ENCODE measurements around the gene KCNAB1.

Gene KCNAB1

GRCh38 chr3:156473341-156473740 is 353.0 kb downstream of the KCNAB1 start:
- no peak for ATAC-seq
- TF ChIP-seq OSR1 (CRISPR knock-in tag; IDR thresholded peaks at IDR 0.05) (no peak), ZC3H10 (CRISPR knock-in tag; IDR thresholded peaks at IDR 0.05) (no peak), TCF4 (CRISPR knock-in tag; IDR thresholded peaks at IDR 0.05; ENCODE audit: borderline replicate concordance) (no peak), ZNF70 (CRISPR knock-in tag; IDR thresholded peaks at IDR 0.05) (peak; percentile 32; the same call in 1 of the 2 replicates)
- TF ChIP-seq, protein P1, sequence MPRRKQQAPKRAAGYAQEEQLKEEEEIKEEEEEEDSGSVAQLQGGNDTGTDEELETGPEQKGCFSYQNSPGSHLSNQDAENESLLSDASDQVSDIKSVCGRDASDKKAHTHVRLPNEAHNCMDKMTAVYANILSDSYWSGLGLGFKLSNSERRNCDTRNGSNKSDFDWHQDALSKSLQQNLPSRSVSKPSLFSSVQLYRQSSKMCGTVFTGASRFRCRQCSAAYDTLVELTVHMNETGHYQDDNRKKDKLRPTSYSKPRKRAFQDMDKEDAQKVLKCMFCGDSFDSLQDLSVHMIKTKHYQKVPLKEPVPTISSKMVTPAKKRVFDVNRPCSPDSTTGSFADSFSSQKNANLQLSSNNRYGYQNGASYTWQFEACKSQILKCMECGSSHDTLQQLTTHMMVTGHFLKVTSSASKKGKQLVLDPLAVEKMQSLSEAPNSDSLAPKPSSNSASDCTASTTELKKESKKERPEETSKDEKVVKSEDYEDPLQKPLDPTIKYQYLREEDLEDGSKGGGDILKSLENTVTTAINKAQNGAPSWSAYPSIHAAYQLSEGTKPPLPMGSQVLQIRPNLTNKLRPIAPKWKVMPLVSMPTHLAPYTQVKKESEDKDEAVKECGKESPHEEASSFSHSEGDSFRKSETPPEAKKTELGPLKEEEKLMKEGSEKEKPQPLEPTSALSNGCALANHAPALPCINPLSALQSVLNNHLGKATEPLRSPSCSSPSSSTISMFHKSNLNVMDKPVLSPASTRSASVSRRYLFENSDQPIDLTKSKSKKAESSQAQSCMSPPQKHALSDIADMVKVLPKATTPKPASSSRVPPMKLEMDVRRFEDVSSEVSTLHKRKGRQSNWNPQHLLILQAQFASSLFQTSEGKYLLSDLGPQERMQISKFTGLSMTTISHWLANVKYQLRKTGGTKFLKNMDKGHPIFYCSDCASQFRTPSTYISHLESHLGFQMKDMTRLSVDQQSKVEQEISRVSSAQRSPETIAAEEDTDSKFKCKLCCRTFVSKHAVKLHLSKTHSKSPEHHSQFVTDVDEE (CRISPR knock-in tag; IDR thresholded peaks at IDR 0.05), result no peak
- TF ChIP-seq, protein P2, sequence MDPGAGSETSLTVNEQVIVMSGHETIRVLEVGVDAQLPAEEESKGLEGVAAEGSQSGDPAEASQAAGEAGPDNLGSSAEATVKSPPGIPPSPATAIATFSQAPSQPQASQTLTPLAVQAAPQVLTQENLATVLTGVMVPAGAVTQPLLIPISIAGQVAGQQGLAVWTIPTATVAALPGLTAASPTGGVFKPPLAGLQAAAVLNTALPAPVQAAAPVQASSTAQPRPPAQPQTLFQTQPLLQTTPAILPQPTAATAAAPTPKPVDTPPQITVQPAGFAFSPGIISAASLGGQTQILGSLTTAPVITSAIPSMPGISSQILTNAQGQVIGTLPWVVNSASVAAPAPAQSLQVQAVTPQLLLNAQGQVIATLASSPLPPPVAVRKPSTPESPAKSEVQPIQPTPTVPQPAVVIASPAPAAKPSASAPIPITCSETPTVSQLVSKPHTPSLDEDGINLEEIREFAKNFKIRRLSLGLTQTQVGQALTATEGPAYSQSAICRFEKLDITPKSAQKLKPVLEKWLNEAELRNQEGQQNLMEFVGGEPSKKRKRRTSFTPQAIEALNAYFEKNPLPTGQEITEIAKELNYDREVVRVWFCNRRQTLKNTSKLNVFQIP (CRISPR knock-in tag; IDR thresholded peaks at IDR 0.05; ENCODE audit: borderline replicate concordance, low read depth), result no peak

DNA sequence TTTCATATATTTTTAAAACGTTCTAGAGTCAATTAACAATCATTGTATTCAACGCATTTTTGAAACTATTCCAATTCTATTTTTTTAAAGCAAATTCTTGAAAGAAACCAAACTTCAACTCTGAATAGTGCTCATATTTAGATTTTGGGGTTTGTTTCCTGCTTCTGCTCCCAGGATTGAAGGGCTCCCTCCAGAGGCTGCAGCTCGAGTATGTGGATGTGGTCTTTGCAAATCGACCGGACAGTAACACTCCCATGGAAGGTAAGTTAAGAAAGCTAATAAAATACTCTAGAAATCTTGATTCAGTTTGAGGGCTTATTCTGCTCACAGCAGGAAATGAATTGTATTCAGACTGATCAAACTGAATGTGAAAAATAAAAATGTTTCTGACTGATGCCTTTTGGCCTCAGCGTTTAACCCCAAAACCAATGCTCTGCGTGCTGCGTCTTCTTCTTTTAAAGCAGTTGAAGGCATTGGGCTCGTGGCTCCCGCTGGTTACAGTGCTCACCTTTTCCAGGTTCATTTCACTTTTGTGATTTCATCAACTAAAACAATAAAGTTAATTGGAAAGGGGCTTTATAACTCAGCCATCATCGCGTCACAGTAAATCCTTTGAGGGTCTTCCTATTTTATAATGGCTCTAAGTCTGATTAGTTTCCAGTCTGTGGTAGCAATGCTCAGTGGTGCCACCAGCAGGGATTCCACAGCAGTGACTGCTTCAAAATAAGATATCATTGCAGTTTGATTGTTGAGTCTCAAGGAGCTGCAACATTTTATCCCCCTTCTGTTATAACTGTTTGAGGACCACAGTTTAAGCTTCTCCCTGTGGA is 354.4 kb downstream of the KCNAB1 start:
- no peak for TF ChIP-seq ZFP30 (CRISPR knock-in tag; IDR thresholded peaks at IDR 0.05)
- TF ChIP-seq, protein P2 (CRISPR knock-in tag; IDR thresholded peaks at IDR 0.05; ENCODE audit: borderline replicate concordance, low read depth), result no peak
- TF ChIP-seq OSR1 (CRISPR knock-in tag; IDR thresholded peaks at IDR 0.05), result no peak
- TF ChIP-seq PPARA (CRISPR knock-in tag; IDR thresholded peaks at IDR 0.05; ENCODE audit: borderline replicate concordance), result no peak
- peak; percentile 22; the same call in 1 of the 3 replicates for ATAC-seq

DNA sequence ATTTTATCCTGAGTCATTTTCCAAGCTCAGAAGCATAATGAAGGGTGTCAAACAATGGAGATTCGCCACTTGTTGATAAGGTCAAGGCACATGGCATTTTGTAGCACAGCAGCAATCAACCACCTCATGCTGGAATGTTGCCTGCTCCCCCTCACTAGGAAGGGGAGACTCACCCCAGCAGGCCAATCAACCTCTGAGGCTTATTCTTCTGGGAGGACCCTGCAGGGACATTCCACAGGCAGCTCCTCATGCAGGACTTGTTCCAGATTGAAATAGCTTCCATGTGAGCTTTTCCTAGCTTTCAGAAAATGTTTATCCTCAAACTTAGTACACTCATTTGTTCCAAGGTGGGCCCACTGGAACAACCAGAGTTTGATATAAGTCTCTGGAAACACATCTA is 356.9 kb downstream of the KCNAB1 start:
- peak; percentile 54 for ATAC-seq

DNA sequence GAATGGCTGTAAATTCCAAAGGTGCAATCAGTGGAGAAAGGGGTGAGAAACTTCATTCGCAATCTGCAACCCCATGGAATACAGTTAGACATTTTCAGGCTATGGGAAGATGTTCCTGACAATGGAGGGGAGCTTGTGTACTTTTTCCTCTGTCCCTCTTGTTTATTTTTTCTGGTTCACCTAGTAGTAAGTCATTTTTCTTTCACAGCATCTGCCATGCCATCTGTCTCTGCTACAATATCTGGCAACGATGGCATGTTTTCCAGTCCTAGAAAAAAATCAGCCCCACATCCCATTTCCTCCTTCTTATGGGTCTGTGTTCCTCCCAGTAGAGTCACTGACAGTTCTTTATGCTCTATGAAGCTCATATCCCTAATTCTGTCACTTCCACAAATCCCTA is 358.5 kb downstream of the KCNAB1 start:
- no peak for TF ChIP-seq BACH2 (CRISPR knock-in tag; IDR thresholded peaks at IDR 0.05; ENCODE audit: borderline replicate concordance)
- TF ChIP-seq TCF4 (CRISPR knock-in tag; IDR thresholded peaks at IDR 0.05; ENCODE audit: borderline replicate concordance), result no peak
- TF ChIP-seq ZFP3 (CRISPR knock-in tag; IDR thresholded peaks at IDR 0.05), result no peak
- TF ChIP-seq OSR1 (CRISPR knock-in tag; IDR thresholded peaks at IDR 0.05), result no peak
- no peak for TF ChIP-seq ZC3H10 (CRISPR knock-in tag; IDR thresholded peaks at IDR 0.05)
- no peak for TF ChIP-seq ESRRG (CRISPR knock-in tag; IDR thresholded peaks at IDR 0.05)
- no peak for TF ChIP-seq GLIS3 (CRISPR knock-in tag; IDR thresholded peaks at IDR 0.05)
- TF ChIP-seq CSRNP3 (CRISPR knock-in tag; IDR thresholded peaks at IDR 0.05), result no peak
- TF ChIP-seq ZFP30 (CRISPR knock-in tag; IDR thresholded peaks at IDR 0.05), result no peak
- TF ChIP-seq ZNF565 (CRISPR knock-in tag; conservative IDR thresholded peaks at IDR 0.05; ENCODE audit: low read depth), result no peak
- TF ChIP-seq SNAI2 (CRISPR knock-in tag; IDR thresholded peaks at IDR 0.05), result no peak
- no peak for TF ChIP-seq PPARA (CRISPR knock-in tag; IDR thresholded peaks at IDR 0.05; ENCODE audit: borderline replicate concordance)
- no peak for TF ChIP-seq CSDC2 (CRISPR knock-in tag; IDR thresholded peaks at IDR 0.05)
- ATAC-seq, result no peak

More for the DNA sequence above, 356.9 kb downstream of the KCNAB1 start:
- no peak for TF ChIP-seq PPARA (CRISPR knock-in tag; IDR thresholded peaks at IDR 0.05; ENCODE audit: borderline replicate concordance)
- TF ChIP-seq CSDC2 (CRISPR knock-in tag; IDR thresholded peaks at IDR 0.05), result no peak
- no peak for TF ChIP-seq ISL1 (CRISPR knock-in tag; IDR thresholded peaks at IDR 0.05)
- no peak for TF ChIP-seq ARNTL (CRISPR knock-in tag; IDR thresholded peaks at IDR 0.05; ENCODE audit: borderline replicate concordance, low read depth)
- TF ChIP-seq ZNF8 (CRISPR knock-in tag; IDR thresholded peaks at IDR 0.05), result no peak
- TF ChIP-seq TOX (CRISPR knock-in tag; IDR thresholded peaks at IDR 0.05; ENCODE audit: borderline replicate concordance), result no peak
- TF ChIP-seq, protein P3, sequence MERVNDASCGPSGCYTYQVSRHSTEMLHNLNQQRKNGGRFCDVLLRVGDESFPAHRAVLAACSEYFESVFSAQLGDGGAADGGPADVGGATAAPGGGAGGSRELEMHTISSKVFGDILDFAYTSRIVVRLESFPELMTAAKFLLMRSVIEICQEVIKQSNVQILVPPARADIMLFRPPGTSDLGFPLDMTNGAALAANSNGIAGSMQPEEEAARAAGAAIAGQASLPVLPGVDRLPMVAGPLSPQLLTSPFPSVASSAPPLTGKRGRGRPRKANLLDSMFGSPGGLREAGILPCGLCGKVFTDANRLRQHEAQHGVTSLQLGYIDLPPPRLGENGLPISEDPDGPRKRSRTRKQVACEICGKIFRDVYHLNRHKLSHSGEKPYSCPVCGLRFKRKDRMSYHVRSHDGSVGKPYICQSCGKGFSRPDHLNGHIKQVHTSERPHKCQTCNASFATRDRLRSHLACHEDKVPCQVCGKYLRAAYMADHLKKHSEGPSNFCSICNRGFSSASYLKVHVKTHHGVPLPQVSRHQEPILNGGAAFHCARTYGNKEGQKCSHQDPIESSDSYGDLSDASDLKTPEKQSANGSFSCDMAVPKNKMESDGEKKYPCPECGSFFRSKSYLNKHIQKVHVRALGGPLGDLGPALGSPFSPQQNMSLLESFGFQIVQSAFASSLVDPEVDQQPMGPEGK (CRISPR knock-in tag; IDR thresholded peaks at IDR 0.05; ENCODE audit: borderline replicate concordance), result no peak
- TF ChIP-seq GLIS3 (CRISPR knock-in tag; IDR thresholded peaks at IDR 0.05), result no peak
- TF ChIP-seq ESRRG (CRISPR knock-in tag; IDR thresholded peaks at IDR 0.05), result no peak
- no peak for TF ChIP-seq ZFP30 (CRISPR knock-in tag; IDR thresholded peaks at IDR 0.05)
- TF ChIP-seq, protein P2 (CRISPR knock-in tag; IDR thresholded peaks at IDR 0.05; ENCODE audit: borderline replicate concordance, low read depth), result no peak
